Measurements from ENCODE around the gene UBA1.

UBA1 gene

GRCh38 chrX:47212381-47213293 lies 19.0 kb downstream of the UBA1 start:
- DNase-seq (ENCODE audit: low spot score), result no peak

- no peak for DNase-seq (ENCODE audit: low spot score)
These were observed 20.9 kb downstream of the UBA1 start for GRCh38 chrX:47214435-47215077.

- no peak for DNase-seq (ENCODE audit: low spot score)
These were observed 21.8 kb downstream of the UBA1 start for GRCh38 chrX:47215291-47215900.

GRCh38 chrX:47216393-47216925 lies 22.8 kb downstream of the UBA1 start:
- peak; percentile 48 for DNase-seq (ENCODE audit: low spot score)

- no peak for DNase-seq (ENCODE audit: low spot score)
These were observed 23.7 kb downstream of the UBA1 start for GRCh38 chrX:47217121-47217851.

GRCh38 chrX:47217852-47218279 lies 24.2 kb downstream of the UBA1 start:
- peak; percentile 88 for DNase-seq (ENCODE audit: low spot score)

- peak; percentile 86 for DNase-seq (ENCODE audit: low spot score)
These were observed 24.8 kb downstream of the UBA1 start, which contains the start of gene CDK16 for GRCh38 chrX:47218280-47218919. CDK16 (plus strand) TSS chrX:47218681; CDS start chrX:47223558, 4,877 bp downstream.

- peak; percentile 61 for DNase-seq (ENCODE audit: low spot score)
These were observed 25.5 kb downstream of the UBA1 start for GRCh38 chrX:47218920-47219815.

- no peak for DNase-seq (ENCODE audit: low spot score)
These were observed 28.1 kb downstream of the UBA1 start for GRCh38 chrX:47221756-47222155.

- DNase-seq (ENCODE audit: low spot score), result no peak
These were observed 29.2 kb downstream of the UBA1 start for GRCh38 chrX:47222751-47223350.

- no peak for DNase-seq (ENCODE audit: low spot score)
These were observed 30.0 kb downstream of the UBA1 start for GRCh38 chrX:47223476-47224250.

- no peak for DNase-seq (ENCODE audit: low spot score)
These were observed 30.8 kb downstream of the UBA1 start for GRCh38 chrX:47224266-47224895.

- no peak for DNase-seq (ENCODE audit: low spot score)
These were observed 31.3 kb downstream of the UBA1 start for GRCh38 chrX:47224896-47225290.

- no peak for DNase-seq (ENCODE audit: low spot score)
These were observed 32.4 kb downstream of the UBA1 start for GRCh38 chrX:47226071-47226470.

- DNase-seq (ENCODE audit: low spot score), result no peak
These were observed 33.1 kb downstream of the UBA1 start for GRCh38 chrX:47226531-47227333.

GRCh38 chrX:47227334-47227583 lies 33.6 kb downstream of the UBA1 start:
- DNase-seq (ENCODE audit: low spot score), result no peak

- no peak for DNase-seq (ENCODE audit: low spot score)
These were observed 35.1 kb downstream of the UBA1 start for GRCh38 chrX:47228550-47229270.

Data from D341Med (cell line).